ENCODE measurements around the gene UBE2E2.

The UBE2E2 gene

GRCh38 chr3:23292432-23292831 is 89.3 kb downstream of the UBE2E2 start:
- H3K36me3 ChIP-seq (ENCODE audit: control insufficient read depth in 2 of 2, insufficient read depth in 1 of 2, low read length in 2 of 2): no peaks in the 10 kb centered on the region
- ChIA-PET POLR2A (no interaction called here), CTCF (no interaction called here)
- no peaks in the 10 kb centered on the region for H3K9me3 ChIP-seq (ENCODE audit: control insufficient read depth, insufficient read depth, low read depth, low read length)
- TF ChIP-seq KLF16 (tag by site-specific recombination; IDR thresholded peaks at IDR 0.05): no peak
- no peak for TF ChIP-seq MZF1 (tag by site-specific recombination; IDR thresholded peaks at IDR 0.05; ENCODE audit: borderline replicate concordance)
- no peak for TF ChIP-seq ZBTB48 (tag by site-specific recombination; IDR thresholded peaks at IDR 0.05)
- no peak for TF ChIP-seq ZNF175 (tag by site-specific recombination; IDR thresholded peaks at IDR 0.05)
- TF ChIP-seq ZBTB8A (tag by site-specific recombination; IDR thresholded peaks at IDR 0.05): no peak
- TF ChIP-seq HOXD13 (CRISPR knock-in tag; IDR thresholded peaks at IDR 0.05; ENCODE audit: borderline replicate concordance): no peak
- no peak for TF ChIP-seq ZNF529 (tag by site-specific recombination; IDR thresholded peaks at IDR 0.05; ENCODE audit: insufficient replicate concordance)
- TF ChIP-seq ZNF558 (tag by site-specific recombination; IDR thresholded peaks at IDR 0.05): no peak
- no peak for TF ChIP-seq ZNF660 (tag by site-specific recombination; IDR thresholded peaks at IDR 0.05)
- no peak for TF ChIP-seq ZNF132 (tag by site-specific recombination; IDR thresholded peaks at IDR 0.05; ENCODE audit: borderline replicate concordance)
- TF ChIP-seq ZNF223 (tag by site-specific recombination; IDR thresholded peaks at IDR 0.05): no peak
- no peak for TF ChIP-seq PBX3 (CRISPR knock-in tag; IDR thresholded peaks at IDR 0.05)
- TF ChIP-seq ZNF266 (tag by site-specific recombination; IDR thresholded peaks at IDR 0.05; ENCODE audit: low read depth): no peak
- TF ChIP-seq TRIM28 (IDR thresholded peaks at IDR 0.05; ENCODE audit: borderline replicate concordance, low read length): no peak
- TF ChIP-seq ZFHX2 (tag by site-specific recombination; conservative IDR thresholded peaks at IDR 0.05): no peak
- H3K27ac ChIP-seq (ENCODE audit: extremely low read depth, low read depth, low read length): no peak overlapping the region
- H3K4me1 ChIP-seq (ENCODE audit: control insufficient read depth, insufficient read depth, low read length): 0 out of 2 replicates have a peak, but pooled peaks cover 2% of the 10 kb centered on the region
- H3K4me3 ChIP-seq (ENCODE audit: low read depth, low read length): no peak overlapping the region

GRCh38 chr3:23294770-23295387 is 91.8 kb downstream of the UBE2E2 start:
- TF ChIP-seq ZFP41 (tag by site-specific recombination; IDR thresholded peaks at IDR 0.05; ENCODE audit: borderline replicate concordance) (no peak), IKZF3 (tag by site-specific recombination; IDR thresholded peaks at IDR 0.05) (no peak), KLF16 (tag by site-specific recombination; IDR thresholded peaks at IDR 0.05) (no peak), ZBTB7A (tag by site-specific recombination; IDR thresholded peaks at IDR 0.05; ENCODE audit: low read depth) (no peak)
- H3K4me1 ChIP-seq (ENCODE audit: control insufficient read depth, insufficient read depth, low read length): no peaks in the 10 kb centered on the region
- ChIA-PET CTCF (no interaction called here), POLR2A (no interaction called here)
- no peak overlapping the region for H3K4me3 ChIP-seq (ENCODE audit: low read depth, low read length)
- H3K9me3 ChIP-seq (ENCODE audit: control insufficient read depth, insufficient read depth, low read depth, low read length): no peaks in the 10 kb centered on the region
- no peak overlapping the region for H3K27ac ChIP-seq (ENCODE audit: extremely low read depth, low read depth, low read length)
- no peaks in the 10 kb centered on the region for H3K36me3 ChIP-seq (ENCODE audit: control insufficient read depth in 2 of 2, insufficient read depth in 1 of 2, low read length in 2 of 2)

GRCh38 chr3:23301819-23302218 is 98.7 kb downstream of the UBE2E2 start:
- CTCF ChIA-PET: interaction anchor here (0.6 kb wide), 1 partner anchor 124 kb away, joined by 3 read pairs; no protein-coding TSS in a partner anchor
- Histone ChIP-seq H3K36me3 (ENCODE audit: control insufficient read depth in 2 of 2, insufficient read depth in 1 of 2, low read length in 2 of 2) (no peaks in the 10 kb centered on the region), H3K4me3 (ENCODE audit: low read depth, low read length) (no peak overlapping the region), H3K9me3 (ENCODE audit: control insufficient read depth, insufficient read depth, low read depth, low read length) (no peaks in the 10 kb centered on the region), H3K4me1 (ENCODE audit: control insufficient read depth, insufficient read depth, low read length) (no peaks in the 10 kb centered on the region), H3K27ac (ENCODE audit: extremely low read depth, low read depth, low read length) (no peak overlapping the region)
- POLR2A ChIA-PET: no interaction called here
- no peak for TF ChIP-seq TSHZ1 (tag by site-specific recombination; IDR thresholded peaks at IDR 0.05; ENCODE audit: borderline replicate concordance)
- no peak for TF ChIP-seq ZNF174 (tag by site-specific recombination; IDR thresholded peaks at IDR 0.05)
- no peak for TF ChIP-seq ZNF239 (tag by site-specific recombination; IDR thresholded peaks at IDR 0.05)
- TF ChIP-seq ZNF785 (tag by site-specific recombination; IDR thresholded peaks at IDR 0.05): no peak
- TF ChIP-seq ZNF585B (tag by site-specific recombination; IDR thresholded peaks at IDR 0.05): no peak
- no peak for TF ChIP-seq ZSCAN30 (tag by site-specific recombination; IDR thresholded peaks at IDR 0.05)
- no peak for TF ChIP-seq ZNF791 (tag by site-specific recombination; IDR thresholded peaks at IDR 0.05)
- TF ChIP-seq ZNF280D (tag by site-specific recombination; IDR thresholded peaks at IDR 0.05): no peak

Measured in HEK293 (cell line).